ENCODE measurements around the gene NOL12.

Gene NOL12, protein sequence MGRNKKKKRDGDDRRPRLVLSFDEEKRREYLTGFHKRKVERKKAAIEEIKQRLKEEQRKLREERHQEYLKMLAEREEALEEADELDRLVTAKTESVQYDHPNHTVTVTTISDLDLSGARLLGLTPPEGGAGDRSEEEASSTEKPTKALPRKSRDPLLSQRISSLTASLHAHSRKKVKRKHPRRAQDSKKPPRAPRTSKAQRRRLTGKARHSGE

DNA sequence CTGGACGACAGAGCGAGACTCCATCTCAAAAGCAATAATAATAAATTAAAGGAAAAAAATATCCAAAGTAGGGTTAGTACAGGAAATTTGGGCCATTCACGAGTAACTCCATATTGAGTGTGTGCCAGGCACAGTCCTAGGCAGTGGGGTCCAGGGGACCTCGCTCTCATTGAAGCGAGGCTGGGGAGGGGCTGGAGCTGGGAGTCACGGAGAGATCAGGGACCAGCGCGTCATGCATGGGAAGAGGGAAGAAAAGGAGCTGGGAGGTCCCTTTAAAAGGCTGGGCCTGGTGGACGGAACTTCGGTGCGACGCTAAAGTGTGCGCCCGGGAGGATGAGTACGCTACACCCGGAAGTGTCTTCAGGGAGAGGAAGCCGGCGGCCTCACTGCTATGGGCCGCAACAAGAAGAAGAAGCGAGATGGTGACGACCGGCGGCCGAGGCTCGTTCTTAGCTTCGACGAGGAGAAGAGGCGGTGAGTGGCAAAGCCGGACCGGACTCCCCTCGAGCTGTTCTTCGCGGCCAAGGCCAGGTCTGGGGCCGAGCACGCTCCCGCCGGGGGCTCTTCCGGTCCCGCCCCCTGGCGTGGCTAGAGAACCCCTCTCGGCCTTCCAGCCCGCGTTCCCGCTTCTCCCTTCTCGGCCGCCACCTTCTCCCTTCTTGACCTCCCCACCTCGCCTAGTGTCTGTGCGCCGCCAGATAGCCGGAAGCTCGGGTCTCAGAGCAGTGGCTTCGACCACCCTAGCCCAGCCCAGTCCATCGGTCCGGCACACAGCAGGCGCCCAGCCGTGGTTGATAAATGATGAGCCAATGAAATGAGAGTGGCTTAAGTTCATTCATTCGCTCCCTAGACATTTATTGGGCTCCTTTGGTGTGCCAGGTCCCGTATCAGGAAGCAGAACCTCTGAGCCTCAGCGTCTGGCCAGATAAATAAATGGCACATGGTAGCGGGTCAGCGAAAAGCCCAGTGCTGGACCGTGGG, at the start of gene NOL12:
NOL12 (plus strand) TSS at position 342 of the 981 bp plus-strand sequence; CDS start at position 392, 50 bp downstream.
- H3K4me3 Mint-ChIP-seq = peak within 1 kb of the TSS; percentile 99
- H3K27ac Mint-ChIP-seq = peak within 1 kb of the TSS; percentile 98
- DNase-seq (ENCODE audit: low spot score in 2 of 2) (peak; percentile 78 to 85), ATAC-seq (ENCODE audit: low read depth) (peak; percentile 87)
- H3K27me3 Mint-ChIP-seq = no peaks in the 10 kb centered on the region
- no peaks in the 10 kb centered on the region for H3K9me3 Mint-ChIP-seq
- peaks cover 23% of the 10 kb centered on the region for H3K4me1 Mint-ChIP-seq
- peaks cover 10% of the 10 kb centered on the region for H3K36me3 Mint-ChIP-seq

DNA sequence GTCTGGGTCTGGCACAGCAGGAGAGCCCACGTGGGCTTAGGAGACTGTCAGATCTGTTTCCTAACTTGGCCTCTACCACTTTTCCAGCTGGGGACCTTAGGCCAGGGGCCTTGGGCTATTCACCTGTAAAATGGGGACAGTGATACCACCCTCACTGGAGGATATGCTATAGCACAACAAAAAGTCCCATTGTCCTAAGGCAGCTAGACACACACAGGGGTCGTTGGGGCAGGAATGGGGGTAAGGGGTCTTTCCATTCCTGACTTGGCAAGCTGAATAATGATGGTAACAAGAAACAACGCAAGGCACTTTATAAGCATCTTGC, 49.2 kb upstream of the NOL12 start:
- DNase-seq (ENCODE audit: low spot score in 2 of 2) (no peak), ATAC-seq (ENCODE audit: low read depth) (no peak)
- Mint-ChIP-seq H3K36me3 (peaks cover under 1% of the 10 kb centered on the region), H3K27ac (peak overlapping the region; percentile 69), H3K27me3 (no peaks in the 10 kb centered on the region), H3K4me1 (peaks cover 52% of the 10 kb centered on the region), H3K9me3 (no peaks in the 10 kb centered on the region), H3K4me3 (peak overlapping the region; percentile 51)

DNA sequence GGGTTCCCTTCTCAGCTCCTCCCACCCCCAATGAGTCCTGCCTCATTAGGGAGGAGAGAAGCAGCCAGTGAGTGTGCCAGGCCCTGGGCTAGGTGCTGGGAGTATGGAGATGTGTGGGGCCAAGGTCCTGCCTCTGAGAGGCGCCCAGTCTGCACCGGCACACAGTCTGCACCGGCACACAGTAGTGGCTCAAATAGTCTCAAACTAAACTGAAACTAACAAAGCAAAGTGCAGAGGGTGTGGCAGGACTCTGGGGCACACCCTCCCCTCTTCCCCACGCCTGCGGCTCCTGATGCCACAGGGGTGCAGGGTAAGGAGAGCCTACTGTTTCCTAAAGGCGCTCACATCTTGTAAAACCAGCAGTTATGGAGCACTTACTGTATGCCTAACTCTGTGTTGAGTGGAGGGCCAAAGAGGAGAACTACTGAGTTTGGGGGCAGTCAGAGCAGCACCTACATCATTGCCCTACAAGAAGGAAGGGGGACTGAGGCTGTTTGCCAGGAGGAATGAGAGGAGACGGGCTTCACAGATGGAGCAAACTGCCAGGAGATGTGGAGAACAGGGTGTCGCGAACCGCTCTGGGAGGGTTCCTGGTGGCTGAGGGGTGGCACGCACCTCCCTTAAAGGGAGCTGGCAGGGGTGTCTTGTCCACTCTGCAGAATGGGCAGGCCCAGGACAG, 47.6 kb upstream of the NOL12 start:
- no peak for DNase-seq (ENCODE audit: low spot score in 2 of 2)
- Mint-ChIP-seq H3K9me3 (no peaks in the 10 kb centered on the region), H3K4me1 (peaks cover 50% of the 10 kb centered on the region), H3K4me3 (peak overlapping the region; percentile 92), H3K27ac (peak overlapping the region; percentile 88), H3K27me3 (no peaks in the 10 kb centered on the region), H3K36me3 (peaks cover 7% of the 10 kb centered on the region)
- ATAC-seq (ENCODE audit: low read depth) = peak; percentile 17

DNA sequence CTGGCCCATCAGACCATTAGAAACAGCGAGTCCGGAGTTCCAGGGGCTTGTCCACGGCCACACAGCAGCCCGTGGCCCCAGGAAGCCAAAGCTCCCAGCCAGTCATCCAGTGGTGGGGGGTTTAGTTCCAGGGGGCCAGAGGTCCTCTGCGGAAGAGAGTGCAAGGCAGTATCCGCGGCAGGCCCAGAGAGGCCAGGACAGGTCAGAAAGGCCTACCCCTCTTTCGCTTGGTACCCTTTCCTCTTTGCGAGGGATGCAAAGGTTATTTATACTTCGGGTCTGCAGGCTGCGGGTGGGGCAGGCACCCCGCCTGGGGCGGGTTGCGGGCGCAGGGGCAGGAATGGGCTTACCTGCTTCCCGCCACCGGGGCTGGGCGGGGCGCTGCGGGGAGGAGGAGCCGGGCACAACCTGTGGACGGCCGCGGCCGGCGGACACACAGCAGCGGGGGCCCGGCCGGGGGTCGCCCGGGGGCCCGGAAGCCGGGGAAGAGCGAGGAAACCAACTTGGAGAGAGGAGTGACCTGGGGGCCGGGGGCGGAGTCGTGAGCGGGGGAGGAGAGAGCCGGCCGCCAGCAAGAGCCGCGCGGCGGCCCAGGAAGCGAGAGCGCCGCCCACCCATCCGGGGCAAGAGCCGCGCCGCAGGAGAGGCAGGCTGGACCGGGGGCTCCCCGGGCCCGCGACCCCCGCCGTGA, 46.9 kb upstream of the NOL12 start, which contains the start of gene SH3BP1:
SH3BP1 (plus strand) TSS at position 600 of the 691 bp plus-strand sequence. CDS start 119 bp downstream, outside the sequence.
- Mint-ChIP-seq H3K4me1 (peaks cover 48% of the 10 kb centered on the region), H3K4me3 (peak within 1 kb of the TSS; percentile 92), H3K9me3 (no peaks in the 10 kb centered on the region), H3K27me3 (no peaks in the 10 kb centered on the region), H3K27ac (peak within 1 kb of the TSS; percentile 88), H3K36me3 (peaks cover 11% of the 10 kb centered on the region)
- ATAC-seq (ENCODE audit: low read depth) (peak; percentile 37), DNase-seq (ENCODE audit: low spot score in 2 of 2) (no peak)

DNA sequence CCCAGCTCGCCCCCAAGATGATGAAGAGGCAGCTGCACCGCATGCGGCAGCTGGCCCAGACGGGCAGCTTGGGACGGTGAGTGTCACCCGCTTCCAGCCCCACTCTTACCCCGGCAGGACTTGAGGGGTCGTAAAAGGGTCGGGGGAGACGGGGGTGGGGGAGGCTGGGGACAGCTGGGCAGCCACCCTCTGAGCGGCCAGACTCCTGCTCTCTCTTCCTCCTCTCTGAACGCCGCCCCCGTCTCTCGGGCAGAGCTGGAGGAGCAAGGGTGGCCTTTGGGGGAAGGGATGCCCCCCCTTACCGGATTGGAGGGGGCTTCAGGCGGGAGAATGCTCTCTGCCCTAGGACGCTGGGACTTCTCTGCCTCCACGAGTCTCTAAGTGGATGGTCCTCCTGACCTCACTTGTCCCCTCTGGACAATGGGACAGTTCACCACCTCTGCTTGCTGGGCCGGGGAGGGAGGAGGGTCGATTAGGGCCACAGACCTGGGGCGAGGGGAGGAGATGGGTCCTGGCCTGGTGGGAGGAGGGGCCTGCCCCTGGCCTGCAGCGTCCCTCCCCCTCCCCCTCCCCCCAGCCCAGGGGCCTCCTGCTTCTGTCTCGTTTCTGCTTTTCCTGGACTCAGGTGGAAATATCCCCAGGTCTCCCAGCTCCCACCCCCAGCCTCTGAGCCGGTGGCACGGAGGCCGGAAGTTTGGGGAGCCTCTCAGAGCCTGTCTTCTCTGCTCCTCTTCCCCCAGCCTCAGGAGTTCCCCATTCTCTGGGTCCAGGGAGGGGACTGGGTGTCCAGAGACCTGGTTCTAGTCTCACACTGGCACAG, 46.2 kb upstream of the NOL12 start:
- peak overlapping the region; percentile 74 for H3K27ac Mint-ChIP-seq
- no peaks in the 10 kb centered on the region for H3K27me3 Mint-ChIP-seq
- no peak for DNase-seq (ENCODE audit: low spot score in 2 of 2)
- H3K36me3 Mint-ChIP-seq = peaks cover 13% of the 10 kb centered on the region
- peak overlapping the region; percentile 92 for H3K4me3 Mint-ChIP-seq
- no peaks in the 10 kb centered on the region for H3K9me3 Mint-ChIP-seq
- H3K4me1 Mint-ChIP-seq = peaks cover 44% of the 10 kb centered on the region
- peak; percentile 18 for ATAC-seq (ENCODE audit: low read depth)

DNA sequence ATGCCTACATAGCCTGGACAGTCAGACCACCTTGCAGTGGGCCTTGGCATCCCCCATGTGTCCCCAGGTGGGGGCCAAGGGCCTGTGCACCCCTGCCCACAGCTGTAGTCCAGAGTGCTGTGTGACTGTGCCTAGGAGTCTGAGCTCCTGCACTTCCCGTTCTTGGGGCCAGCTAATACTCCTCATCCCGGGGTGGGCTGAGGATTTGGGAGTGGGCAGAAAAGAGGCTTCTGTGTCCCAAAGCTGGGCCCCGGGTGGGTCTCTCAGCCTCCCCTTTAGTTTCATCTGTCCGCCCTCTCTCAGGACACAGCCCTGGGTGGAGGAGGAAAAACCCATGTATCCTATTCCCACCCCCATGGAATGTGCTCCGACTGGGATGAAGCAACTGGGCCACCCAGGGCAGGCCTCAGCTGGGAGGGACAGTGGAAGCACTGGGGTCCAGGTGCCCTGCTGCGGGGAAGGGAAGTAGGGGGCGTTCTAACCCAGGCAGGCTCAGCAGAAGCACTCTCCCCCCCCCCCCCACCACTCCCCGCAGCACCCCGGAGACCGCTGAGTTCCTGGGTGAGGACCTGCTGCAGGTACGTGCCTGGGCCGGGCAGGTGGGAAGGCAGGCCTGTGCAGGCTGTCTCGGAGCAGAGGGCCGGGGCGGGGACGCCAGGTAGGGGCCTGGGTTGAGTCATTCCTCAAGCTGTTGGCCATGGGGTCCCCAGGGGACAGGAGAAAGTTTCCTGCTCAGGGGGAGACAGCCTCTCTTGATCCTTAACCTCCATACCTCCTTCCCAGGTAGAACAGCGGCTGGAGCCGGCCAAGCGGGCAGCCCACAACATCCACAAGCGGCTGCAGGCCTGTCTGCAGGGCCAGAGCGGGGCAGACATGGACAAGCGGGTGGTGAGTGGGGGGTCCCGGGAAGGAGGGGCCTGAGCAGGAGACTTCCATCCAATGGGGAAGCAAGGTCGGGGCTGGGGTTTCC, 45.3 kb upstream of the NOL12 start:
- peaks cover 13% of the 10 kb centered on the region for H3K36me3 Mint-ChIP-seq
- DNase-seq (ENCODE audit: low spot score in 2 of 2) = no peak
- ATAC-seq (ENCODE audit: low read depth) = peak; percentile 10
- H3K27me3 Mint-ChIP-seq = no peaks in the 10 kb centered on the region
- no peaks in the 10 kb centered on the region for H3K9me3 Mint-ChIP-seq
- peak overlapping the region; percentile 74 for H3K27ac Mint-ChIP-seq
- peaks cover 45% of the 10 kb centered on the region for H3K4me1 Mint-ChIP-seq
- peak overlapping the region; percentile 92 for H3K4me3 Mint-ChIP-seq

DNA sequence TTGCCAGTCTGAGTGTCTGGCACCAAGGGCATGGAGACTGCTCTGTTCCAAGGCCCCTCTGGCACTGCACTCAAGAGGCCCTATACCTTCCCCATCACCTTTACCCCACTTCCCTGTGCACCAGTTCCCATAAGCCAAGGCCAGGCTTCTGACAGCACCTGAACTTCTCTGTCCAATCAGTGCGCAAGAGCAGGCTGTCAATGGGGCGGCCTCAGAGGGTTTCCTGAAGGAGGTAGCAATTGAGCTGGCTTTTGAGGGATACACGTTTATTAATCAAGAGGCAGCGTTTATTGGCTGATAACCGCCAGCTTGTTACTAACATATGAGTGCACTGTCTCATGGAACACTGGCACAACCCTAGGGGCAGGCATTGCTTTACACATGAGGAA, 44.6 kb upstream of the NOL12 start:
- ATAC-seq (ENCODE audit: low read depth) = no peak

DNA sequence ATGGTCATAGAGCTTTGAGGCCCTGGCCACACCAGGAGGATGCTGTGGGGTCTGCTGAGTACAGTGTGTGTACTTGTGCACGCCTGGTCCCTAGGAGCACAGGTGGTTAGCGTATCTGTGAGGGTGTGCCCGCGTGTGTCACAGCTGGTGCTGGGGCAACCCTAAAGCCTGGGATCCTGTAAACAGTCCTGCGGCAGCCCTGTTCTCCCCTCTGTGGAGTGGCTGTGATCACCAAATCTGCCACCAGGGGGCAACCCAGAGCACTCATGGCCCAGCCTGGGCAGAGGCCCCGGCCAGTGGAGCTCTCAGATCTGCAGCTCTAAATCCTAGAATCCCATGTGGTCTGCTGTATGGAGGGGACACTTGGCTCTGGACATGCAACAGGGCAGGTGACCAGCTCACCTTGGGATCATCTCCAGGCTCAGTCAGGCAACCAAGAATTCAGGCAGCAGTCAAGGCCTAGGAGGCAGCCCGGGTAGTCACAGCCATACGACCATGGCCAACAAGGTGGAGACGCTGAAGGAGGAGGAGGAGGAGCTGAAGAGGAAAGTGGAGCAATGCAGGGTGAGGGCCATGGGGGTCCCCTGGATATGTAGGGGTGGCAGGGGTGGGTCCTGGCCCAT, 42.8 kb upstream of the NOL12 start:
- Mint-ChIP-seq H3K4me3 (peak overlapping the region; percentile 2), H3K4me1 (peaks cover 32% of the 10 kb centered on the region), H3K27ac (peak overlapping the region; percentile 89)

More for the DNA sequence above, 44.6 kb upstream of the NOL12 start:
- Mint-ChIP-seq H3K9me3 (no peaks in the 10 kb centered on the region), H3K27ac (no peak overlapping the region), H3K27me3 (no peaks in the 10 kb centered on the region), H3K4me3 (peak overlapping the region; percentile 32), H3K36me3 (peaks cover 15% of the 10 kb centered on the region), H3K4me1 (peaks cover 40% of the 10 kb centered on the region)
- DNase-seq (ENCODE audit: low spot score in 2 of 2) = no peak

DNA sequence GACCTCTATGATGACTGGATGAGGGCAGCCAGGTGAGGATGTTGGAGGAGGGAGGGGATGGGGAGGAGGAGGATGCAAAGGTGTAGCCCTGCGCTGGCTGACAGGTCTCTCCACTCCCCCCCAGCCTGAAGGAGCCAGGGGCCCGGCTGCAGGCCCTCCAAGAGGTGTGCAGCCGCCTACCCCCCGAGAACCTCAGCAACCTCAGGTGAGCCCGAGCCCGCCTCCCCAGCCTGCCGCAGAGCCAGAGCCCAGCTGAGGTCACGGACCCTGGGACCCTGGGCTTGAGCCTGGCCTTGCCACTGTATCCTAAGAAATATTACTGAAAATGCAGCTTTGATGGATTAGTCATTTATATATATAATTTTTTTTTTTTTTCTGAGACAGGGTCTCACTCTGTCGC, 38.8 kb upstream of the NOL12 start:
- Mint-ChIP-seq H3K9me3 (no peaks in the 10 kb centered on the region), H3K4me3 (no peak overlapping the region), H3K4me1 (peaks cover 14% of the 10 kb centered on the region), H3K27me3 (no peaks in the 10 kb centered on the region), H3K36me3 (peaks cover 26% of the 10 kb centered on the region), H3K27ac (no peak overlapping the region)
- ATAC-seq (ENCODE audit: low read depth) = no peak
- DNase-seq (ENCODE audit: low spot score in 2 of 2) = no peak

More for the DNA sequence above, 42.8 kb upstream of the NOL12 start:
- ATAC-seq (ENCODE audit: low read depth) (peak; percentile 66), DNase-seq (ENCODE audit: low spot score in 2 of 2) (peak; percentile 87 to 96)
- no peaks in the 10 kb centered on the region for H3K27me3 Mint-ChIP-seq
- H3K36me3 Mint-ChIP-seq = peaks cover 19% of the 10 kb centered on the region
- no peaks in the 10 kb centered on the region for H3K9me3 Mint-ChIP-seq

DNA sequence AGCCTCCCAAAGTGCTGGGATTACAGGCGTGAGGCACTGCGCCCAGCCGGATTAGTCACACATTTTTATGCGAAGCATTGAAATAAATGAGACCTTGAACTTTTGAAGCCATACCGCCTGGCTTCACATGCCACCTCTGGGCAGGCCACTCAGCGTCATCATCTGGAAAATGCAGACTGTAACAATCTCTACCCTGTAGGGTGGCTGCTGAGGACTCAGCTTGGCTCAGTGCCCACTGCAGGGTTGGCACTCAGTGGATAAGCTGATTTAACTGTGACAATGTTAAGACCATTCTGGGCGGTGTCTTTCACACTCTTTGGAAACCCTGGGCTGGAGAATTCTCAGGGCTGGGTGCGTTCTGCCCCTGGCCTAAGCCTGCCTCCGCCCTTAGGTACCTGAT, 38.2 kb upstream of the NOL12 start:
- Mint-ChIP-seq H3K4me3 (no peak overlapping the region), H3K27ac (no peak overlapping the region), H3K4me1 (peaks cover 10% of the 10 kb centered on the region), H3K36me3 (peaks cover 28% of the 10 kb centered on the region), H3K27me3 (no peaks in the 10 kb centered on the region), H3K9me3 (no peaks in the 10 kb centered on the region)
- no peak for DNase-seq (ENCODE audit: low spot score in 2 of 2)
- ATAC-seq (ENCODE audit: low read depth) = no peak

DNA sequence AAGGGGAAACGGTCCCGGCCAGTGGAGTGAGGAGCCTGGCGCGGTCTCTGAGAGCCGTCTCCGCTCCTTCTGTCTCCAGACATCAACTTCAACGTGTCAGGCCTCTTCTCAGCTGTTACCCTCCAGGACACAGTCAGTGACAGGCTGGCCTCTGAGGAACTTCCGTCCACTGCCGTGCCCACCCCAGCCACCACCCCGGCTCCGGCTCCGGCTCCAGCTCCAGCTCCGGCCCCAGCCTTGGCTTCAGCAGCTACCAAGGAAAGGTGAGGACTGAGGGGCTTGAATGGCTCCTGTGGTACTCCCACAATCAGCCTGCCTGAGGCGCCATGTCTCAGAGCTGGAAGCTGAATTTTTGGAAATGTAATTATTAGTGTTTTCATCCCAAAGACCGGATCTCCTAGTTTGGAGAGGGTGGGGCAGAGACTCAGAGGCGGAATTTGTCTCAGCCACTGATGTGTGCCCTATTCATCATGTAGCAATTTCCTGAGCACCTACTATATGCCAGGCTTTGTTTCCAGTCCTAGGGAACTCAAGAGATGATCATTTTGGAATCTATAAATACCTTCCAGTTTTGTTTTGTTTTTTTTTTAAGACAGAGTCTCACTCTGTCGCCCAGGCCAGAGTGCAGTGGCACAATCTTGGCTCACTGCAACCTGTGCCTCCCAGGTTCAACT, 35.5 kb upstream of the NOL12 start:
- Mint-ChIP-seq H3K27ac (no peak overlapping the region), H3K9me3 (no peaks in the 10 kb centered on the region), H3K27me3 (no peaks in the 10 kb centered on the region), H3K36me3 (peaks cover 23% of the 10 kb centered on the region), H3K4me1 (no peaks in the 10 kb centered on the region), H3K4me3 (no peak overlapping the region)
- DNase-seq (ENCODE audit: low spot score in 2 of 2) (no peak), ATAC-seq (ENCODE audit: low read depth) (no peak)
